22Rv1 (cell line): ENCODE measurements around the gene ENPEP.

ENCODE experiments used
- ZFX ChIP-seq: fragments of 450-650 bp; IDR thresholded peaks from 2 replicates; pipeline ENCODE4 v1.6.1; 2017; ENCODE audit warnings: antibody characterized with exemption, borderline replicate concordance
- TF ChIP-seq, protein P1 (sequence below): fragments of 450-650 bp; IDR thresholded peaks from 2 replicates; pipeline ENCODE4 v1.5.1; 2017; ENCODE audit warnings: mild to moderate bottlenecking

DNA sequence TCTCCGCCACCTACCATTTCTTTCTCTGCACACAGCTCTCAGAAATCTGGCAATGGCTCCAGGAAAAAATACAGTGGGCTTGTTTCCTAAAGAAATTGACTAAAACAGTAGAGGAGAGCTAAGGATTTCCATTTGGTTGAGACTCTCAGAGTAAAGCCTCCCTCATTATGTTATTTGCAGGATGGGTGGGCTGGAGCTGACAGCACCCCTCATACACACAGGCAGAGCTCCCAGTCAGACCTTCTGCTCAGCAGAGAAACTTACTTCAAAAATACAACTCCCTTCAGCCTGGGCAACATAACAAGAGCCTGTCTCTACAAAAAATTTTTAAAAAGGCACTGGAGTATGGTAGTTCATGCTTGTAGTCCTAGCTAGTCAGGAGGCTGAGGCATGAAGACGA lies 44.9 kb downstream of the ENPEP start:
- TF ChIP-seq, protein P1, sequence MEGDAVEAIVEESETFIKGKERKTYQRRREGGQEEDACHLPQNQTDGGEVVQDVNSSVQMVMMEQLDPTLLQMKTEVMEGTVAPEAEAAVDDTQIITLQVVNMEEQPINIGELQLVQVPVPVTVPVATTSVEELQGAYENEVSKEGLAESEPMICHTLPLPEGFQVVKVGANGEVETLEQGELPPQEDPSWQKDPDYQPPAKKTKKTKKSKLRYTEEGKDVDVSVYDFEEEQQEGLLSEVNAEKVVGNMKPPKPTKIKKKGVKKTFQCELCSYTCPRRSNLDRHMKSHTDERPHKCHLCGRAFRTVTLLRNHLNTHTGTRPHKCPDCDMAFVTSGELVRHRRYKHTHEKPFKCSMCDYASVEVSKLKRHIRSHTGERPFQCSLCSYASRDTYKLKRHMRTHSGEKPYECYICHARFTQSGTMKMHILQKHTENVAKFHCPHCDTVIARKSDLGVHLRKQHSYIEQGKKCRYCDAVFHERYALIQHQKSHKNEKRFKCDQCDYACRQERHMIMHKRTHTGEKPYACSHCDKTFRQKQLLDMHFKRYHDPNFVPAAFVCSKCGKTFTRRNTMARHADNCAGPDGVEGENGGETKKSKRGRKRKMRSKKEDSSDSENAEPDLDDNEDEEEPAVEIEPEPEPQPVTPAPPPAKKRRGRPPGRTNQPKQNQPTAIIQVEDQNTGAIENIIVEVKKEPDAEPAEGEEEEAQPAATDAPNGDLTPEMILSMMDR = no peak
- TF ChIP-seq ZFX = no peak
